SK-N-MC (cell line): ENCODE results near the gene KCNE5.

Experiments
- EZH2 ChIP-seq: fragments of 200-600 bp; sonication (generic); IDR thresholded peaks from one replicate; pipeline ENCODE4 v1.6.1; 2017; ENCODE audit warnings: antibody characterized with exemption
- POLR2AphosphoS5 ChIP-seq: IDR thresholded peaks from 2 replicates; pipeline ENCODE4 v1.6.1; 2012; ENCODE audit warnings: mild to moderate bottlenecking, low read depth, low read length, borderline replicate concordance

GRCh38 chrX:109635146-109635545 lies 10.2 kb upstream of the KCNE5 start:
- TF ChIP-seq POLR2AphosphoS5 (no peak), EZH2 (no peak)
